Measurements from ENCODE around the gene CACNA1C. TPM values are rescaled to one million over a fixed set of nuclear protein-coding genes. Genes with fewer than 3 reads are reported as not detected.

CACNA1C gene
- total RNA-seq, 4 donors from 2014 or later, result 0.38 to 2.4 (median 1.4) TPM

- TF ChIP-seq POLR2A (IDR thresholded peaks at IDR 0.05) (no peak), CTCF (IDR thresholded peaks at IDR 0.05) (no peak)
- intact Hi-C loops (cut with DNase I; ENCODE audit: low total_unique reads), result no loop called here
- DNase-seq (ENCODE audit: low spot score in 2 of 2), result no peak
- H3K4me3 ChIP-seq (ENCODE audit: low read depth, poor library complexity, severe bottlenecking), result no peak overlapping the region
- 49 to 55% methylated on average over 9 of the region's 9 CpGs for WGBS, 2 donors
These were observed 23.4 kb downstream of the CACNA1C start for GRCh38 chr12:2076196-2076570.

- intact Hi-C loops (cut with DNase I; ENCODE audit: low total_unique reads), result no loop called here
- no peak overlapping the region for H3K4me3 ChIP-seq (ENCODE audit: low read depth, poor library complexity, severe bottlenecking)
- 87 to 92% methylated on average over 10 of the region's 10 CpGs for WGBS, 2 donors
- no peak for TF ChIP-seq POLR2A (IDR thresholded peaks at IDR 0.05)
- TF ChIP-seq CTCF (IDR thresholded peaks at IDR 0.05), result no peak
- no peak for DNase-seq (ENCODE audit: low spot score in 2 of 2)
These were observed 23.9 kb downstream of the CACNA1C start for GRCh38 chr12:2076728-2077127.

- DNase-seq (ENCODE audit: low spot score in 2 of 2), result no peak
- H3K4me3 ChIP-seq (ENCODE audit: low read depth, poor library complexity, severe bottlenecking), result no peak overlapping the region
- intact Hi-C loops (cut with DNase I; ENCODE audit: low total_unique reads), result no loop called here
- TF ChIP-seq POLR2A (IDR thresholded peaks at IDR 0.05), result no peak
- no peak for TF ChIP-seq CTCF (IDR thresholded peaks at IDR 0.05)
These were observed 27.8 kb downstream of the CACNA1C start for GRCh38 chr12:2080604-2081003.

- WGBS, 2 donors, result 91 to 97% methylated on average over 6 of the region's 6 CpGs
- DNase-seq (ENCODE audit: low spot score in 2 of 2), result no peak
- intact Hi-C loops (cut with DNase I; ENCODE audit: low total_unique reads), result no loop called here
- TF ChIP-seq CTCF (IDR thresholded peaks at IDR 0.05), result no peak
- TF ChIP-seq POLR2A (IDR thresholded peaks at IDR 0.05), result no peak
- H3K4me3 ChIP-seq (ENCODE audit: low read depth, poor library complexity, severe bottlenecking), result no peak overlapping the region
These were observed 29.5 kb downstream of the CACNA1C start for GRCh38 chr12:2082321-2082720.

DNA sequence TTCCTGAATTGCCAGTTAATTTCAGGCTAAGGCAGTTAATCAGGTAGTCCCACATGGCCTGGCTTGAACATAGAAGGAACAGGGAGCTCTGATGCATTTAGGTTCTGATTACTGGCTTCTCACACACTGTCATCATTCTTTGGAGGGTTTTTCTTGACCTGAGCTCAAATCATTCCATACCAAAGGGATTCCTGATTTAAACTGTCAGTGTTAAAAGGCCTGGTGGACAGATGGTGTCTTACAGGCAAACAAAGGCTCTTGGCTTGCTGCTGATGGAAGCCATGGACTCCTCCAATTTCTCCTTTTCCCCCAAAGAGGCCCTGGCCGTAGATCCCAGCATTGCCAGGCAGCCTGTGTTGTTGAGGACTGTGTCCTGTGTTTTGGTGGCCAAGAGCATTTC lies 30.2 kb downstream of the CACNA1C start:
- H3K4me3 ChIP-seq (ENCODE audit: low read depth, poor library complexity, severe bottlenecking), result no peak overlapping the region
- 83 to 100% methylated on average over 1 of the region's 1 CpG for WGBS, 2 donors
- no peak for TF ChIP-seq POLR2A (IDR thresholded peaks at IDR 0.05)
- no peak for TF ChIP-seq CTCF (IDR thresholded peaks at IDR 0.05)
- DNase-seq (ENCODE audit: low spot score in 2 of 2), result no peak
- intact Hi-C loops (cut with DNase I; ENCODE audit: low total_unique reads), result no loop called here

GRCh38 chr12:2083561-2083960 lies 30.8 kb downstream of the CACNA1C start:
- 53 to 57% methylated on average over 1 of the region's 1 CpG for WGBS, 2 donors
- intact Hi-C loops (cut with DNase I; ENCODE audit: low total_unique reads), result no loop called here
- H3K4me3 ChIP-seq (ENCODE audit: low read depth, poor library complexity, severe bottlenecking), result no peak overlapping the region
- no peak for DNase-seq (ENCODE audit: low spot score in 2 of 2)
- no peak for TF ChIP-seq POLR2A (IDR thresholded peaks at IDR 0.05)
- TF ChIP-seq CTCF (IDR thresholded peaks at IDR 0.05), result no peak
